ENCODE data around the gene IL1RAPL2.

DNA sequence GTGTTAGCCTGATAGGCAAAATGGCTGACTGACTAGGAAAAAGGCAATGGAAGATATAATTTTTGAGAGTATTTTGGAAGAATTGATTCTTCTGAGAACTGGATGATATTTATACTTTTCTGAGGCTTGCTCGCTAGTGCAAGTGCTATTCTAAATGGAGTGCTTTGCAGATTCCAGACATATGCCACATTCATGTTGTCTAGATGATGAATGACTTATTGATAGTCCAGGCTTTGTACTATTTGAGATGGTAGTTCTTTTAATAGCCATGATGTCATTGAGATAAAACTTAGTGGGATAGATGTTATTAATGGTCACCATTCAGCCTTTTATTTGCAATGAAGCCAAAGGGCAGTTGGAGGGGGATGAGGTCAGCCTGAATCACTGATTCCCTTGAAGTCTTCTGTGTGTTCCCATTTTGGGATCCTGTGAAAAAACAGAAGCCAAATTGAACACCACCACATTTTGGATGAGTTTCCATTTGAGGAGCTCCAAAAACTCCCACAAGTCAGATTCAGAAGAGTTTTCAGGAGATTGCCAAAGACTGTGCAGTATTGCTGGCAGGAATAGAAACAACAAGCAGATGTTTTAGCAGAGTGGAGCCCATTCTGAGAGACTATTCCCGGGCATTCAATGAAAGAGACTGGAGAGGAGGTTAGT is 184.1 kb downstream of the IL1RAPL2 start:
- TF ChIP-seq CTCF (conservative IDR thresholded peaks at IDR 0.05) (no peak), EZH2 (IDR thresholded peaks at IDR 0.05; ENCODE audit: low read depth) (no peak)

Measured in PC-9 (cell line).